Activated CD4-positive, alpha-beta T cell treated with anti-CD3 and anti-CD28 coated beads, Interleukin-2, amount 10 ng/mL, durations not matched to agents 24 days and 14 days (primary cell): ENCODE measurements around the gene SPINT2. TPM values are rescaled to one million over a fixed set of nuclear protein-coding genes. Genes with fewer than 3 reads are reported as not detected.
"Not testable (repeated sequence)": the region's sequence is repeated elsewhere in the genome, so short reads cannot be mapped to it uniquely, and the experiment has no call there.

Source experiments
- DNase-seq: peaks from one replicate; pipeline ENCODE4 v3.0.0; 2022
- H3K27ac Mint-ChIP-seq: one replicate; pipeline ENCODE4 v1.8.0; 2022; ENCODE audit warnings: mild to moderate bottlenecking, mixed read lengths
- H3K27me3 Mint-ChIP-seq: one replicate; pipeline ENCODE4 v1.8.0; 2022; ENCODE audit warnings: mixed read lengths
- H3K36me3 Mint-ChIP-seq: one replicate; pipeline ENCODE4 v1.8.0; 2022; ENCODE audit warnings: low read depth, mild to moderate bottlenecking, mixed read lengths
- H3K4me1 Mint-ChIP-seq: one replicate; pipeline ENCODE4 v1.8.0; 2021; ENCODE audit warnings: mixed read lengths
- H3K4me3 Mint-ChIP-seq: one replicate; pipeline ENCODE4 v1.8.0; 2022; ENCODE audit warnings: mild to moderate bottlenecking, moderate library complexity, mixed read lengths
- H3K9me3 Mint-ChIP-seq: one replicate; pipeline ENCODE4 v1.8.0; 2021; ENCODE audit warnings: mixed read lengths
- intact Hi-C: fragments of 100-400 bp; cut with micrococcal nuclease; formaldehyde crosslinking; loops from one replicate; pipeline ENCODE4 v1.15.1; 2023
- total RNA-seq: library from RNA; stranded (reverse); gene quantifications from 2 replicates; pipeline ENCODE4 v1.2.3, GENCODE V29; 2022

The SPINT2 gene
- total RNA-seq, 1 donor from 2014 or later: 70.7 TPM

DNA sequence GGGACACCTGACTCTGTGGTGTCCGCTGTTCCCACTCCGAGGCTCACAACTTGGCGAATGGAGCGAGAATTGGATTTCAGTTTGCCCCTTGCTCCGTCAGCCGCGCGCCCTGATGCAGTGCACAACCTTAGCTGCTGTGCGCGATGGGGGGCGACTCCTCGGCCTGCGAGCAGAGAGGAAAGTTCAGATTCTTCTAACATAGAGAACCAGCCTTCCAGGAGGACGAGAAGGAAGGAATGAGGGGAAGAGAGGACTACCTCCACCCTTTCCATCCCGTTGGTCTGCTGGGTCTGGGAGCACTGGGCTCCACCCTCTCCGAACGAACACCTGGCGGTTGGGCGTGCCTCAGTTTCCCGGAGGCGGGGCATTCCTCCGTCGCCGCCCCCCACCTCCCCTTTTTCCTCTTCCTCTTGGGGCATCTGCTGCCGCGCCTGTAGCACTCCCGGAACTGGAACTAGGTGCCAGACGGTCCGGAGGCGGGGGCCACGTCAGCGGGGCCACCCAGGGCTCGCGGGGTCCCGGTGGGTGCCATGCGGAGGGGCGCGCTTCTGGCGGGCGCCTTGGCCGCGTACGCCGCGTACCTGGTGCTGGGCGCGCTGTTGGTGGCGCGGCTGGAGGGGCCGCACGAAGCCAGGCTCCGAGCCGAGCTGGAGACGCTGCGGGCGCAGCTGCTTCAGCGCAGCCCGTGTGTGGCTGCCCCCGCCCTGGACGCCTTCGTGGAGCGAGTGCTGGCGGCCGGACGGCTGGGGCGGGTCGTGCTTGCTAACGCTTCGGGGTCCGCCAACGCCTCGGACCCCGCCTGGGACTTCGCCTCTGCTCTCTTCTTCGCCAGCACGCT lies 55.3 kb downstream of the SPINT2 start, which contains the start of gene KCNK6:
TSS of gene KCNK6 (plus strand) at position 425 of the 838 bp plus-strand sequence. CDS start at position 531, 106 bp downstream.
- Mint-ChIP-seq H3K4me1 (peaks cover 47% of the 10 kb centered on the region), H3K36me3 (peaks cover 13% of the 10 kb centered on the region), H3K27ac (peak within 1 kb of the TSS; percentile 75), H3K27me3 (no peaks in the 10 kb centered on the region), H3K9me3 (no peaks in the 10 kb centered on the region), H3K4me3 (peak within 1 kb of the TSS; percentile 89)
- DNase-seq: peak; percentile 89
- intact Hi-C loops: loop anchor here (5.0 kb wide), 1 partner anchor 77 kb away; no protein-coding TSS in a partner anchor

DNA sequence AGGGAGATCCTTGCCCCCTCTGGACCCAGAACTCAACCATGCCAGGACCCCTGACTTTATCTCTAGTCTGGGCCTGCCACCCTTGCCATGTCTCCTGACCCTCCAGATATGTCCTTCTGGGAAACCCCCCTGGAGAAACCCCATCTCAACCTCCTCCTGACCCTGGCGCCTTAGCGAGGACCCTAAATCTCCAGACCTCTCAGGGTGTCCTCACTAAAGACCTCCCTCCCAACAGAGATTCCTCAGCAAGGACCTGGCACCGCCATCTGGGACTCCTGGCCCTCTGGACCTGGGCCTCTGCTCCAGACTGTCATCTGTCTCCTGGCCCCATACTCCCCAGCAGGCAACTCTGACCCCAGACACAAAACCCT lies 56.6 kb downstream of the SPINT2 start:
- Mint-ChIP-seq H3K9me3 (no peaks in the 10 kb centered on the region), H3K27ac (peak overlapping the region; percentile 71), H3K4me3 (peak overlapping the region; percentile 89), H3K4me1 (peaks cover 45% of the 10 kb centered on the region), H3K27me3 (no peaks in the 10 kb centered on the region), H3K36me3 (peaks cover 18% of the 10 kb centered on the region)
- intact Hi-C loops: no loop called here
- DNase-seq: no peak

DNA sequence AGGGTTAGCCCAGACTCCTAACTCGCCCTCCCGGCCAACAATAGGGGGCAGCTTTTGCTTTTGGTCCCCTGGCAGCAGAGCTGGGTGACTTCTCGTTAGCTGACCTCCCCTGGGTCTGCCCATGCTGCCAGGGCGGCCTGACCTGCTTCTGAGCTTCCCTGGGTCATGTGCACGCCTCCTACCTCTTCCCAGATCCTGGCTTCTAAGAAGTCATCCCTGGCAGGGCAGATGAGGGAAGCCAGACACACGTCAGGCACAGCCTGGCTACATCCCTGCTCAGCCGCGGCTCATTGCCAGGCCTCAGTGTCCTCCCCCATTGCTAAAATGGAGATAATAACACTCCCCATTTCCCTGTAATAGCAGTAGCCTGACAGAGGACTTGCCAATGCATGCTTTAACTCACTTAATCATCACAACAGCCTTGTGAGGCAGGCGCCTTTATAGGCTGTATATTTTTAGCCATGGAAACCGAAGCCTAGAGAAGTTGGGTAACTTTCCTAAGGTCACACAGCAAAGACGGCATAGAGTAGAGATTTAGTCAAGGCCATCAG lies 57.3 kb downstream of the SPINT2 start:
- H3K9me3 Mint-ChIP-seq: no peaks in the 10 kb centered on the region
- H3K27me3 Mint-ChIP-seq: no peaks in the 10 kb centered on the region
- H3K36me3 Mint-ChIP-seq: peaks cover 22% of the 10 kb centered on the region
- H3K4me1 Mint-ChIP-seq: peaks cover 39% of the 10 kb centered on the region
- DNase-seq: no peak
- H3K27ac Mint-ChIP-seq: no peak overlapping the region
- H3K4me3 Mint-ChIP-seq: peak overlapping the region; percentile 89
- intact Hi-C loops: no loop called here

DNA sequence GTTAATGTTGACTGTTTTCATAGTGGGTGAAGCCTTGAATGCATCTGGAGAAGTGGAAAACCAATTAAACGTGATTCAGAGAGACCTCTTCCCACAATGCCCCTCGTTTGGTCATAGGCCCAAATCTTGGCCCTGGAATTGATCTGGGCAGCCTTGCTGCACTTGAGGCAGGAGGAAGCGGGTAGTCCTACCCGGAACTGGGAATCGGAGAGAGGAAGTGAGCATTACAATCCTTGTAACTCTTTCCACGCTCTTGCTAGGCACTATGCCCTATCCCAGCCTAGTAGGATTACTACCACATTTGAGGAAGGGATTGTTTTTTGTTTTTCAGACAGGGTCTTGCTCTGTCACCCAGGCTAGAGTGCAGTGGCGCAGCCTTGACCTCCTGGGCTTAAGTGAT lies 58.9 kb downstream of the SPINT2 start:
- Mint-ChIP-seq H3K9me3 (no peaks in the 10 kb centered on the region), H3K27ac (no peak overlapping the region), H3K27me3 (no peaks in the 10 kb centered on the region), H3K4me3 (no peak overlapping the region), H3K4me1 (peaks cover 29% of the 10 kb centered on the region), H3K36me3 (peaks cover 32% of the 10 kb centered on the region)
- intact Hi-C loops: no loop called here
- DNase-seq: no peak

DNA sequence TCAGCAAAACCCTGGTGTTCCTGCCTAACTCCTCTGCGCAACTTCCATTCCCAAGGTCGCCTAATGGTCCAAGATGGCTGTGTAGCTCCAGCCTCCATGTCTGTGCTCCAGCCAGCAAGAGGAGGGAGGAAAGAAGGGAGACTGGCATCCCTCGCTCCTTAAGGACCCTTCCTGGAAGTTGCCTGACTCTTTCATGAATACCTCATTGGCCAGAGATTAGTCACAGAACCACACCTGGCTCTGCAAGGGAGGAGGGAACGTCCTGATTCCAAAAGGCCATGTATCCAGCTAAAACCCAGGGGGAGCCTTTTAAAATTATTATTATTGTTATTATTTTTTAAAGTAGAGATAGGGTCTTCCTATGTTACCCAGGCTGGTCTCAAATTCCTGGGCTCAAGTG lies 60.1 kb downstream of the SPINT2 start:
- Mint-ChIP-seq H3K27ac (no peak overlapping the region), H3K36me3 (peaks cover 37% of the 10 kb centered on the region), H3K27me3 (no peaks in the 10 kb centered on the region), H3K9me3 (no peaks in the 10 kb centered on the region), H3K4me3 (no peak overlapping the region), H3K4me1 (peaks cover 18% of the 10 kb centered on the region)
- DNase-seq: no peak
- intact Hi-C loops: no loop called here

DNA sequence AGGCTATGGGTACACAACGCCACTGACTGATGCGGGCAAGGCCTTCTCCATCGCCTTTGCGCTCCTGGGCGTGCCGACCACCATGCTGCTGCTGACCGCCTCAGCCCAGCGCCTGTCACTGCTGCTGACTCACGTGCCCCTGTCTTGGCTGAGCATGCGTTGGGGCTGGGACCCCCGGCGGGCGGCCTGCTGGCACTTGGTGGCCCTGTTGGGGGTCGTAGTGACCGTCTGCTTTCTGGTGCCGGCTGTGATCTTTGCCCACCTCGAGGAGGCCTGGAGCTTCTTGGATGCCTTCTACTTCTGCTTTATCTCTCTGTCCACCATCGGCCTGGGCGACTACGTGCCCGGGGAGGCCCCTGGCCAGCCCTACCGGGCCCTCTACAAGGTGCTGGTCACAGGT lies 62.2 kb downstream of the SPINT2 start:
- H3K4me1 Mint-ChIP-seq: peaks cover 7% of the 10 kb centered on the region
- H3K4me3 Mint-ChIP-seq: no peak overlapping the region
- H3K27ac Mint-ChIP-seq: no peak overlapping the region
- no peaks in the 10 kb centered on the region for H3K9me3 Mint-ChIP-seq
- DNase-seq: no peak
- intact Hi-C loops: no loop called here
- peaks cover 46% of the 10 kb centered on the region for H3K36me3 Mint-ChIP-seq
- no peaks in the 10 kb centered on the region for H3K27me3 Mint-ChIP-seq

DNA sequence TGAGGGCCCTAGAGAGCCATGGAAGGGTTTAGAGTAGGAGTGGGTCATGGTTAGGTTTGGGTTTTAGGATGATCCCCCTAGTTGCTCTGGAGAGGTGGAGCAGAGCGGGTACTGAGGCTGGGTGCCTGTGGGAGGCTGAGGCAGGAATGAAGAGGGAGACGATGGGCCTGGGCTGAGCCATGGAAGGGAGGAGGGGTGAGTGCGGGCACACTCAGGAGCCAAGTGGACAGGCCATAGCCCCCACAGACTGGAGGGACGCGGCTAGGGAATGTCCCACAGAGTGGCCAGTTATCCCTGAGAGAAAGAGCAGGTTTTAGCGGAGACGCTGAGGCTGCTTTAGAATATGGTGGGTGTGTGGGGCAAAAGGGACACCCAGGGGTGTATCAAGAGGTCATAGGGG lies 65.3 kb downstream of the SPINT2 start:
- Mint-ChIP-seq H3K4me3 (no peak overlapping the region), H3K27me3 (no peaks in the 10 kb centered on the region), H3K36me3 (peaks cover 34% of the 10 kb centered on the region), H3K27ac (peak overlapping the region; percentile 13), H3K4me1 (no peaks in the 10 kb centered on the region), H3K9me3 (no peaks in the 10 kb centered on the region)
- intact Hi-C loops: no loop called here
- DNase-seq: no peak

DNA sequence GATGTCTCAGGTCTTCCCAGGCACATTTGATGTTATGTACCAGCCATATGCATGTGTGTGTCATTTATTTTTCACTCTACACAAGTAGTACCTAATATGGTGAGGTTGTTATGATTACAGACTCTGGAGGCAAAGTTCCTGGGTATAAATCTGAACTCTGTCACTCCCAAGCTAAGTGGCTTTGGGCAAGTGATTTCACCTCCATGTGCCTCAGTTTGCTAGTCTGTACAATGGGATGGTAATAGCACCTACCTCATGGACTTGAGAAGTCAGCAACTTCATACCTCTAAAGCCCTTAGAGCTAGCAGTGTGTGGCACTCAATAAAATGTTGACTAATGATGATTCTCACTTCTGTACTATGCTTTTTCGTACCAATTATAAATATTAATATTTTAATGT lies 67.4 kb downstream of the SPINT2 start:
- no peak overlapping the region for H3K27ac Mint-ChIP-seq
- intact Hi-C loops: no loop called here
- H3K36me3 Mint-ChIP-seq: peaks cover 23% of the 10 kb centered on the region

DNA sequence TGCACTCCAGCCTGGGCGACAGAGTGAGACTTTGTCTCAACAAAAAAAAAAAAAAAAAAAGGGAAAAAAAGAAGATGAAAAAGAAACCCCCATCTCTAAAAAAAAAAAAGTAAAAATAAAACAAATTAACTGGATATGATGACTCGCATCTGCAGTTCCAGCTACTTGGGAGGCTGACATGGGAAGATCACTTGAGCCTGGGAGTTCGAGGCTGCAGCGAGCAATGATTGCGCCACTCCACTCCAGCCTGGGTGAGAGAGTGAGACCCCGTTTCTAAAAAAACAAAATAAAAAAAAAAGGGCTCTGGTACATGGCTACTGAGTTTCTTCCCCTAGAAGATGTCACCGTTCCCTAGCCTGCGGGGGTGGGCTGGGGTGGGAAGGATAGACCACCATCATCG lies 68.9 kb downstream of the SPINT2 start:
- Mint-ChIP-seq H3K36me3 (peaks cover 15% of the 10 kb centered on the region), H3K4me1 (peaks cover 14% of the 10 kb centered on the region), H3K27ac (no peak overlapping the region), H3K4me3 (no peak overlapping the region), H3K9me3 (no peaks in the 10 kb centered on the region), H3K27me3 (no peaks in the 10 kb centered on the region)
- DNase-seq: no peak
- intact Hi-C loops: no loop called here

More for the DNA sequence above, 67.4 kb downstream of the SPINT2 start:
- H3K4me1 Mint-ChIP-seq: peaks cover 7% of the 10 kb centered on the region
- DNase-seq: no peak
- no peak overlapping the region for H3K4me3 Mint-ChIP-seq
- no peaks in the 10 kb centered on the region for H3K27me3 Mint-ChIP-seq
- no peaks in the 10 kb centered on the region for H3K9me3 Mint-ChIP-seq

DNA sequence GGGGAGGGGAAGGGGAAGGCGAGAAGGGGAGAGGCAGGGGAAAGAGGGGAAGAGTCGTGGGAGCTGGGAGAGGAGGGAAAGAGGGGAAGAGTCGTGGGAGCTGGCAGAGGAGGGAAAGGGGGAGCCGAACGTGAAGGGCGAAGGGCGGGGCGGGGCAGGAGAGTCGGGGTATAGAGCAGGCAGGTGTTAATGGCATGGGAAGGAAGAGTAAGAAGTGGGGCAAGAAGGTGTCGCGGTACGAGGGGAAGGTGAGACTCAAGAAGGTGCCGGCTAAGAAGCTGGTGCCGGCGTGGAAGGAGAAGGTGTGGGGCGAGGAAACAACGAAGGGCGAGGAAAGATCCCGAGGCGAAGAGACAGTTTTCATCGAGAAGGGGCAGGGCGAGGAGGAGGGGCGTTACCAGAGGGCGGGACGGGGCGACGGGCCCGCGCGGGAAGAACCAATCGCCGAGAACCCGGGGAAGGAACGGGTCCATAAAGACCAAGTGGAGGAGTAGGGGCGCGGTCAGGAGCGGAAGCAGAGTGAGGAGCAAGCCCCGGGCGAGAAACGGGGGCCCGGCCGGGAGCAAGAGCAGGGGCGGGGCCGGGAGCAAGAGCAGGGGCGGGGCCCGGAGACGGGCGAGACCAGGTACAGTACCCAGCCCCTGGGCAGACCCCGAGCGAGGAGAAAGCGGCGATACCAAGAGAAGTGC lies 71.7 kb downstream of the SPINT2 start:
- H3K4me3 Mint-ChIP-seq: peak overlapping the region; percentile 100
- no peaks in the 10 kb centered on the region for H3K9me3 Mint-ChIP-seq
- peaks cover 3% of the 10 kb centered on the region for H3K36me3 Mint-ChIP-seq
- intact Hi-C loops: loop anchor here (1.0 to 5.0 kb wide), 12 partner anchors 20 to 561 kb away; partner anchors contain the start of genes FAM98C, GGN, NFKBIB and PSMD8
- peak overlapping the region; percentile 100 for H3K27ac Mint-ChIP-seq
- peak; percentile 98 for DNase-seq
- no peaks in the 10 kb centered on the region for H3K27me3 Mint-ChIP-seq
- peaks cover 14% of the 10 kb centered on the region for H3K4me1 Mint-ChIP-seq

DNA sequence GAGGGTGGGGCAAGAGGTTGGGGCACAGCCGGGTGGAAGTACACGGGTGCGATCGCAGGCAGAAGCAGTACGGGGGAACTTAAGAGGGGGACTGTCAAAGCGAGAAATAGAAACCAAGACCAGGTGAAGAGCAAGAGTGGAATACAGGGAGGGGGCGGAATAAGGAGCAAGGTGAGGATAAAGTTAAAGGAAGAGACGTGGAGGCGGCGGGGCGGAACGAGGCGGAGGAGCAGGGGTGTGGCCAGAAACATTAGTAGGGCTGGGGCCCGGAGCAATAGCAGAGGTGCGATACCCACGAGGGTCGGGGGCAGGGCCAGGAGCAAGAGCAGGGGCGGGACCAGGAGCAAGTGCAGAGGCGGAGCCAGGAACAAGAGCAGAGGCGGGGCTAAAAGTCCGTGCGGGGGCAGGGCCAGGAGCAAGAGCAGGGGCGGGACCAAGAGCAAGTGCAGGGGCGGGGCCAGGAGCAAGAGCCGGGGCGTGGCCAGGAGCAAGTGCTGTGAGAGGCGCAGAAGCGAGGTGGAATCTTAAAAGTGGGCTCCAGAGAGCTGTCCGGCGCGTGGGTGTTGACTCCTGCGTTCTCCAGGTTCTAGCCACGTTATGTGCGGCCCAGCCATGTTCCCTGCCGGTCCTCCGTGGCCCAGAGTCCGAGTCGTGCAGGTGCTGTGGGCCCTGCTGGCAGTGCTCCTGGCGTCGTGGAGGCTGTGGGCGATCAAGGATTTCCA lies 72.4 kb downstream of the SPINT2 start:
- H3K4me1 Mint-ChIP-seq: peaks cover 14% of the 10 kb centered on the region
- H3K36me3 Mint-ChIP-seq: peaks cover 2% of the 10 kb centered on the region
- intact Hi-C loops: loop anchor here (1.0 to 5.0 kb wide), 7 partner anchors 20 to 561 kb away; partner anchors contain the start of genes FAM98C, GGN, NFKBIB and PSMD8
- DNase-seq: peak; percentile 99
- H3K9me3 Mint-ChIP-seq: no peaks in the 10 kb centered on the region
- peak overlapping the region; percentile 100 for H3K27ac Mint-ChIP-seq
- no peaks in the 10 kb centered on the region for H3K27me3 Mint-ChIP-seq
- H3K4me3 Mint-ChIP-seq: peak overlapping the region; percentile 100

DNA sequence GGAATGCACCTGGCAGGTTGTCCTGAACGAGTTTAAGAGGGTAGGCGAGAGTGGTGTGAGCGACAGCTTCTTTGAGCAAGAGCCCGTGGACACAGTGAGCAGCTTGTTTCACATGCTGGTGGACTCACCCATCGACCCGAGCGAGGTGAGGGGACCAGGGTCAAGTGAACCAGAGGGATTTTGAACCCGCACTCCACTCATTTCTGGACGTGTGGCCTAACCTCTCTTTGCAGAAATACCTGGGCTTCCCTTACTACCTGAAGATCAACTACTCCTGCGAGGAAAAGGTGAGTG lies 72.9 kb downstream of the SPINT2 start:
- Mint-ChIP-seq H3K4me1 (peaks cover 14% of the 10 kb centered on the region), H3K27ac (peak overlapping the region; percentile 100), H3K4me3 (peak overlapping the region; percentile 100), H3K9me3 (no peaks in the 10 kb centered on the region), H3K36me3 (peaks cover 2% of the 10 kb centered on the region), H3K27me3 (no peaks in the 10 kb centered on the region)
- intact Hi-C loops: loop anchor here (5.0 kb wide), 1 partner anchor 560 kb away; the partner anchor contains the start of genes NFKBIB and SIRT2
- no peak for DNase-seq

DNA sequence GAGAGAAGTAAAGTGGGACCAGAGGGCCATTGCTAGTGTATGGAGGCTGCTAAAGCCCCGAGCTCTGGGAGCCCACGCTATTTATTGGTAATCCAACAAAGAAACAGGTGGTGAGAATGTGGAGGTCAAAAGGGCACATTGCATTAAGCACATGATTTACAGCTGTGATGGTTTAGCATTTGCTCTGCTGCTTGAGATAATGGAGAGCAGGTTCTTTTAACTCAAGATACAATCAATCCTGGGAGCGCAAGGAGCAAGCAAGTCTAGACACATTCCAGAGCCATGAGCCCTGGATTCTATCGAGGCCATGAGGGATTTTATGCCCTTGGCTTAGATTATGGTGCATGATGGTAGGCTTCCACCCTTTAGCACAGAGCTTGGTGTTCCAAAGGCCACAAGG lies 74.6 kb downstream of the SPINT2 start:
- H3K27ac Mint-ChIP-seq, H3K27me3 Mint-ChIP-seq, DNase-seq, H3K4me3 Mint-ChIP-seq, H3K36me3 Mint-ChIP-seq, H3K9me3 Mint-ChIP-seq: not testable (repeated sequence)
- intact Hi-C loops: loop anchor here (5.0 kb wide), 1 partner anchor 558 kb away; the partner anchor contains the start of genes NFKBIB and SIRT2
- peaks cover 15% of the 10 kb centered on the region for H3K4me1 Mint-ChIP-seq
